NCI-H526 treated with DMSO at 0.1 percent for 48 hours (cell line): ENCODE data around the gene NHERF2.

Experiments
- DNase-seq: peaks from one replicate; lab custom pipeline; 2025; lab: John Stamatoyannopoulos, UW

NHERF2 gene

GRCh38 chr16:2026461-2027023, at the start of gene NHERF2:
Gene NHERF2 (plus strand): TSS chr16:2026902. CDS start chr16:2027006, 104 bp downstream.
- DNase-seq, result no peak

DNA sequence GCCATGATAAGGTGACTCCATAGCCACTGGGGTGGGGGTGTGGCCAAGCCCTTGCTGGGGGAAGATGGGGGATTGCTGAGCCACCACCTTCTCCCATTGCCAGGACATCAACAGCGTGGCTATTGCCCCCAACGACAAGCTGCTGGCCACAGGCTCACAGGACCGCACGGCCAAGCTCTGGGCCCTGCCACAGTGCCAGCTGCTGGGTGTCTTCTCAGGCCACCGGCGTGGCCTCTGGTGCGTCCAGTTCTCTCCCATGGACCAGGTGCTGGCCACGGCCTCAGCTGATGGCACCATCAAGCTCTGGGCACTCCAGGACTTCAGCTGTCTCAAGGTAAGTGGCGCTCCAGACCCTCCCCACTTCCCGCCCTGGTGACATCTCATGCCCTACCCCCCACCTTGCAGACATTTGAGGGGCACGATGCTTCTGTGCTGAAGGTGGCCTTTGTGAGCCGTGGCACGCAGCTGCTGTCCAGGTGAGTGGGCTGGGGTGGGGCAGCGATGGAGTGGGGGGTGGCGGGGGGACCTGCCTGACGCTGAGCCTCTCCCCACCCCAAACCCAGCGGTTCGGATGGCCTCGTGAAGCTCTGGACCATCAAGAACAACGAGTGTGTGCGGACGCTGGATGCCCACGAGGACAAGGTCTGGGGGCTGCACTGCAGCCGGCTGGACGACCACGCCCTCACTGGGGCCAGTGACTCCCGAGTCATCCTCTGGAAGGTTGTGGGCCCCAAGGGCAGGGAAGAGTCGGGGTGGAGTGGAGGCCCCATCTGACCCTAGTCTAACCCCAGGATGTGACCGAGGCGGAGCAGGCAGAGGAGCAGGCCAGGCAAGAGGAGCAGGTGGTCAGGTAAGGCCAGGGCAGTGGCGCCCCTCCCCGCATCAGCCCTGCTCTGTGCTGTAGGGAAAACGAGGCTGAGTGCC, 49.5 kb upstream of the NHERF2 start:
- no peak for DNase-seq

DNA sequence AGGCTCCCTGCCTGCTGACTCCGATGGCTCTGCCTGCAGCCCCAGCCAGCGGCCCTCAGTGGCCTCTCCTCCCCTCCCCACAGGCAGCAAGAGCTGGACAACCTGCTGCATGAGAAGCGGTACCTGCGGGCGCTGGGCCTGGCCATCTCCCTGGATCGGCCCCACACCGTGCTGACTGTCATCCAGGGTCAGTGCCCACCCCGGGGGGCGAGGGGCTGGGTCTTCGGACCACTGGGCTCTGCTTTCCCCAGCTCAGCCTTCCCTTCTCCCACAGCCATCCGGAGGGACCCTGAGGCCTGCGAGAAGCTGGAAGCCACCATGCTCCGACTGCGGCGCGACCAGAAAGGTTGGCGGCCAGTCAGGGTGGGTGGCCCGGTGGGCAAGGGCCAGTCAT, 48.8 kb upstream of the NHERF2 start:
- DNase-seq, result no peak

GRCh38 chr16:1978476-1979120, 48.1 kb upstream of the NHERF2 start:
- no peak for DNase-seq

DNA sequence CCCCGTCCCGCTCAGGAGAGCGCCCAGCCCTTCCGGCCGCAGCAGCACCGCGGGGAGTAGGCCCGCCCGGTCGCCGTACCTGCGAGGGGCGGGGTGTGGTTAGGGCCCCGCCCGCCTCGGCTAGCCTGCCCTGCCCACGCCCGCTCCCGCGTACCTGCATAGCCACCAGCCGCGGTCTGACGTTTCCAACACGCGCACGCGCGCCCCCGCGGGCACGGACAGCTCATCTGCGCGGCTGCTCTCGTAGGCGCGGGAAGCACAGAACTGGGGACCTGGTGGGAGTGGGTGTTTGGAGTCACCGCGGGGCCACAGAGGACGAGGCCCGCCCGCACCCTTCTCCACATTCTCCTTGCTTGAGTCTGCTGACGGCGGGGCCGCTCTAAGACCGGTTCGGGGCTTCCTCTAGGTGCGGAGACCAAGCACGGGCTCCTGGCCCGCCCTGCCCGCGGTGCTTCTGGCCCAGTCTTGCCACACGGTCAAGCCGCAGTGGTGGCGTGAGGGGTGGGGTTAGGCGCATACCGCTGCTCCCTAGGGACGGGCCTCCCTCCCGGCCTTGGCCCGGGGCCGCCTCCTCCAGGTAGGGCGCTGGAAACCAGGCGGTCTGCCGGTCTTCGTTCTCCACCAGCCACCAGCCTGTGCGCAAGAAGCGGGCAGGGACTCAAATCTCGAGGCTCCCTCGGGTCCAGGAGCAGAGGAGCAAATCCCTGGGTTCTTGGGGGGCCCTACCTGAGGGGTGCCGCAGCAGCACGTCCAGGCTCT, 47.3 kb upstream of the NHERF2 start:
- DNase-seq, result peak; percentile 34

DNA sequence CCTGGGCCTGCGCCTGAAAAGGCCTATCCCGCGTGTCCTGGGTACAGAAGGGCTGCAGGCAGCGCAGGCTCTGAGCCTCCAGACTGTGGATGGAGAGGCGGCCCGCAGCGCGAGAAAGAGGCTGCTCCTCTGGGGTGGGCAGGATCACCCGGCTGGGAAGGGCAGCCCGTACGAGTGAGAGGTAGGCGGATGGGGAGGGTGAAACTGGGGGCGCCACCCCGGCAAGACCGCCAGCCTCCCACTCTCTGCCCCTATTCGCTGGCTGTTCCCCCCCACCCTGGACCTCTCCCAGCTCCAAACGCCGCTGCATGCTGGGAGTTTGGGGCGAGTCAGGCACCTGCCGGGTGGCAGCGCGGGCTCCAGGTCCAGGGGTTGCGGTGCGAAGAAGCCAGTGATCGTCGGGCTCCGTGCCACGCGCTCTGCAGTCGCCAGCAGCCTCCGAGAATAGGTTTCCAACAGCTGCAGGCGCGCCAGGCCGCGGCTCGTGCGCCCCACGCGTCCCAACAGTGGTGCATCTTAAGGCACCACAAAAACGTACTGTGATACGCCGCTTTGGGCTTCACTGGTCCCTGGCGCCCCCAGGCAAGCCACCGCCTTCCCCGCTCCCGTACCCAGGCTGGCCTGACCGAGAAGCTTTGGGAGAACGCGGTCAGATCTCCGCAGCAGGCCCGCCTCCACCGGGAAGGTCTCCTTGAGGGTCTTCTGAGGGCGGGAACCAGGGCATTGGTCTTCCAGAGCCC, 46.5 kb upstream of the NHERF2 start:
- no peak for DNase-seq

GRCh38 chr16:1980770-1981087, 46.0 kb upstream of the NHERF2 start:
- DNase-seq, result no peak

- DNase-seq, result no peak
These were observed 45.3 kb upstream of the NHERF2 start, which contains the start of gene NOXO1 for GRCh38 chr16:1981398-1981836. Gene NOXO1 (minus strand): TSS chr16:1981469. CDS start chr16:1981179, 290 bp downstream.

DNA sequence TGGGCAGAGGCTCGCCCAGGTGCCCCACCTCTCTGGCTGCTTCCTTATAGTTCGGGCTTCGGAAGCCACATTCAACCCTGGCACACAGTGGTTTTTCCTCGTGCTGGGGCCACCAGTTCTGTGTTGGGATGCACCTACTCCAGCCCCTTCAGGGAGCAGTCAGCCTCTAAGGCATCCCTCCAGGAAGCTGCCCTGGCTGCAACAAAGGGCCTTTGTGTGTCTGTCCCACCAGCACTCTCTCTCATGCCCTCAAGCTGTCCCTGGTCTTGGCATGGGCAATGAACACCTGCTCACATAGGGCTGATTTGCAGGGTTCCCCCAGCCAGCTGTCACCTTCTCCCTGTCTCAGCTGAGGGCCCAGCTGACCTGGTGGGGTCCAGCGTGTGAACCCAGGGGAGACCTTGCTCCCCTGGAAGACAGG, 44.7 kb upstream of the NHERF2 start:
- peak; percentile 37 for DNase-seq

DNA sequence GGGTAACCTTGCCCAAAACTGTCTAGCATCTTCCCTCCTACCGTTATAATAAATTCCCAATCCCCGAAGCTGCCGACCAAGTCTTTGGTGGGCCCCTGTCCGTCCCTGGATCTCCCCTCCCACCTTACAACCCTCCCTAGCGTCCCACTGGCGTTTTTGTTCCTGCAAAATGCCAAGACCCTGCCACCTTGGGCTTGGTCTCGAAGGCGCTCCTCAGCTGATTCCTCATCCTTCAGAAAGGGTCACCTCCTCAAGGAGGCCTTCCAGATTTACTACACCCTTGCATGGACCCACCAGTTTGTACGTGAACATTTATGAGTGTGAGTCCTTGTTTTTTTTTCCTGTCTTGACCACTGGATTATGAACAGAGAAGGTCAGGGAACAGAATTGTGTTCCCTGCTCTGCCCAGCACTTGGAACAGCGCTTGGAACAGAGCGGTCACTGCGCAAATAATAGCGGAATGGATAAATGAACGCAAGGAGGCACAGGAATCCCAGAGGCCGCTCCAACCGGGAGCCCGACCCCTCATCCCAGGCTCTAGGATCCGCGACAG, 43.6 kb upstream of the NHERF2 start:
- DNase-seq, result no peak

DNA sequence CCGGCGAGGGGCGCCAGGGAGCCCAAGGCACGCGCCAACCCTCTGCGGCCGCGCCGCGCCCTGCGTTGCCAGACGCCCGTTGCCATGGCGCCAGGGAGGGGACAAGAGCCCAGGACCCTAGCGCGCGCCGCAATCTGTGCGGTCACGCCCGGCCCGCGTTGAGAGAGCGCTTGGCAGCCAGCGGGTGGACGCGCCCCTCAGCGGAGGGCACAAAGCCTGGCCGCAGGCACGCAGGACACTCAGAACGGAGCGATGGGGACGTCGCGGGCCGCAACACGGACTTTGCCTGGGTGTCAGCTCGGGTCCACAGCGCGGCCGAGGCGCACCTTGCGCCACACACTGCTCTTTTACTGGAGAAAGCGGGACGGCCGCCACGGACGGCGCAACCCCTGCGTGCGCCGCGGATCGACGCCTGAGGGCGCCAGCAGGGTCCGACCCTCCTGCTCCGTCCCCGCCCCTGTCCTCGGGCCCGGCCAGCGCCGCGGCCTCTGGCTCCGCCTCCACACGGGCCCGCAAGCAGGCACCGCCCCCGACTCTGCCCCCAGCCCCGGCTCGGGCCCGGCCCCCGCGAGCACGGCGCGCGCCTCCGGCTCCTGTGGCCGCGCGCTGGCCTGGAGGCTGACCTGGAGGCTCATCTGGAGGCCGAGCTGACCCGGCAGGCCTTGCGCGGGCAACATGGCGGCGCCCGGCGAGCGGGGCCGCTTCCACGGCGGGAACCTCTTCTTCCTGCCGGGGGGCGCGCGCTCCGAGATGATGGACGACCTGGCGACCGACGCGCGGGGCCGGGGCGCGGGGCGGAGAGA, 43.0 kb upstream of the NHERF2 start, which contains the start of gene GFER:
TSS of gene GFER (plus strand) at position 650 of the 803 bp plus-strand sequence. CDS start at position 676, 26 bp downstream.
- DNase-seq, result peak; percentile 64

DNA sequence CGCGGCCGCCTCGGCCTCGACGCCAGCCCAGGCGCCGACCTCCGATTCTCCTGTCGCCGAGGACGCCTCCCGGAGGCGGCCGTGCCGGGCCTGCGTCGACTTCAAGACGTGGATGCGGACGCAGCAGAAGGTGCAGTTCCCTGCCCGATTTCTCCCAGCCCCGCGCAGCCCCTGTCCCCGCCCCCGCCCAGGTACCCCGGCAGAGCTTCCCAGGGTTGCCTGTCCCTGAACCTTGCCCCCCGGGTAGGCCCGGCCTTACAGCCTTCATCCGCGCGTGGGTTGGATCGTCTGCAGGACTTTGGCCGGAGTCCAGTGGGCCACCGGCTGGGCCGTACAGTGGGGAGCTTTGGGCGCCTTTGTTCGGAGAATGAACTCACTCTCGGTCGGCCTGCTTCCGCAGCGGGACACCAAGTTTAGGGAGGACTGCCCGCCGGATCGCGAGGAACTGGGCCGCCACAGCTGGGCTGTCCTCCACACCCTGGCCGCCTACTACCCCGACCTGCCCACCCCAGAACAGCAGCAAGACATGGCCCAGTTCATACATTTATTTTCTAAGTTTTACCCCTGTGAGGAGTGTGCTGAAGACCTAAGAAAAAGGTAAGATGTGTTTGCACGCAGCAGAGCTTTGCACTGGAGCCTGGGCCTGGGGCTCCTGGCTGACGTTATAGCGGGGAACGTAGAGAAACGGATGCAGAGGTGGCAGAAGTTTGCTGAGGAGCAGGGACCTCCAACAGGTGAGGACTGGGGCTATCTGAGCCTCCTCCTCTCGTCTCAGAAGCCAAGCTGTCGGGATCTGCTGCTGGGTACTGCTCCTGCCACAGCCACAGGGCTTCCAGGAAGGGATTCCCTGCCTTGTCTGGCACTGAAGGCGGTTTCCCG, 42.1 kb upstream of the NHERF2 start:
- no peak for DNase-seq

DNA sequence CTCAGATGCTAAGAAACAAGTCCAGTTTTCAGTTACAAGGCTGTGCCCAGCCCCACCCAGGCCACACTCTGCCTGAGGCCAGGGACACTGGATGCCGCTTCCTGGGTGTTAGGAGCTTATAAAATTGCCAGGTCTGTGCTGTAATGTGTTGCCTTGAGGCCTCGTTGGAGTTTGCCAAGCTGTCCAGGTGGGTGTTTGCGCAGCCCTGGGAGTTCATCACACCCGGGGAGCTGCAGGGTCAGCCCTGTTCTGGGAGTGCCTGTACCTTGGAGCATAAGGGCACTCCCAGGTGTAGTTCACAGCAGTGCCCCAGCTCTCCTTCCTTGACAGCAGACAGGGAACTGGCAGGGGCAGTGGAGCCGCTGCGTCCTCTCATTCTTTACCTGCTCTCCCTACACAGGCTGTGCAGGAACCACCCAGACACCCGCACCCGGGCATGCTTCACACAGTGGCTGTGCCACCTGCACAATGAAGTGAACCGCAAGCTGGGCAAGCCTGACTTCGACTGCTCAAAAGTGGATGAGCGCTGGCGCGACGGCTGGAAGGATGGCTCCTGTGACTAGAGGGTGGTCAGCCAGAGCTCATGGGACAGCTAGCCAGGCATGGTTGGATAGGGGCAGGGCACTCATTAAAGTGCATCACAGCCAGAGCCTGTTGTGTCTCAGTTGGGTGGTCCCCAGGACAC, 41.1 kb upstream of the NHERF2 start:
- DNase-seq, result no peak

- DNase-seq, result no peak
These were observed 39.5 kb upstream of the NHERF2 start for GRCh38 chr16:1987198-1987597.

DNA sequence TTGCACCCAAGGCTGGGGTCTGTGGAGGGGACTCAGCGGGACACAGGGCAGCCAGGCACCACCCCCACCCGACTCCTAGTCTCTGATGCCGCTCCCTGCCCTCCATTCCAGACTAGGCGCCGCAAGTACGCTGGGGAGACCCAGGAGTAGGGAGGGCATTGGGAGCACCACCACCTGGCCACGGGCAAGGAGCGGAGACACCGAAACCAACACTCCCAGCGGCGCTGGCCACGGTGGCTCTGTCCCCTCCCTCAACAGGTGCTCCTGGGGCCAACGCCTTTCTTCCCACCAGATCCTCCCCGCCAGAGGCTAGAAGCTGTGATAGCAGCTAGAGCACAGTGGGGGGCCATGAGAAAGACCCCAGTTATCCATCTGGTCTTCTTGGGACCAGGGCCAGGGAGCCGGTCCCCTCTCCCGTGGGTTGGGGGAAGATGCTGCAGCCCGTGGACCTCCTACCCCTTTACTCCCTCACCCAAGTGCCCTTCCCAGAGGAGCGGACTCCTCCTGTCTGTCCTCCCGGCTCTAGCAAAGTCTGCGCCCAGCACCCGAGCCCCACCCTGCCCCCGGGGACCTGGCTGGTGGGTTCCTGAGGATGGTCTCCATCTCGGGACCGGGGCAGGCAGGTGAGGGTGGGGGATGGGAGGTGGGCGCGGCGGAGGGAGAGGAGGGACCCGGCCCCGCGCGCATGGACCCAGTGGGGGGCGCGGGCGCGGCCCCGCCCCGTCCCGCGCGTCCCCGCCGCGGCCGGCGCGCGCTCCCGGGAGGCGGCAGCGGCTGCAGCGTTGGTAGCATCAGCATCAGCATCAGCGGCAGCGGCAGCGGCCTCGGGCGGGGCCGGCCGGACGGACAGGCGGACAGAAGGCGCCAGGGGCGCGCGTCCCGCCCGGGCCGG, 37.2 kb upstream of the NHERF2 start, which contains the start of gene SYNGR3:
TSS of gene SYNGR3 (plus strand) at position 762 of the 892 bp plus-strand sequence. CDS start 133 bp downstream, outside the sequence.
- DNase-seq, result no peak

- DNase-seq, result no peak
These were observed 36.7 kb upstream of the NHERF2 start for GRCh38 chr16:1990101-1990350.

GRCh38 chr16:1990351-1991134, 36.2 kb upstream of the NHERF2 start:
- DNase-seq, result no peak
